H1 (cell line): ENCODE data around the gene PIERCE2. TPM values are rescaled to one million over a fixed set of nuclear protein-coding genes. Genes with fewer than 3 reads are reported as not detected.

ENCODE experiments used
- CTCF ChIA-PET: fragments of 300-600 bp; sonication (Branson Sonifier 250); formaldehyde crosslinking; loops from one replicate; lab custom pipeline; 2021; ENCODE audit not compliant: partially characterized antibody; lab: Charles Lee
- POLR2A ChIA-PET: fragments of 300-600 bp; sonication (Branson Sonifier 250); formaldehyde crosslinking; loops from one replicate; lab custom pipeline; 2021; ENCODE audit warnings: inconsistent platforms; ENCODE audit not compliant: partially characterized antibody; lab: Charles Lee
- DNase-seq, 2 experiments: peaks; one replicate each; pipeline versions ENCODE4 v3.0.0 to v3.0.0-alpha.2; 2010 to 2022; ENCODE audit warnings: low spot score in 2 of 2, low read depth in 1 of 2, mixed read lengths in 1 of 2
- FAIRE-seq: peaks from 2 replicates; lab custom pipeline; 2011; peaks lifted over from hg19 to GRCh38; lab: Jason Lieb, UNC
- H2AFZ ChIP-seq: 2 replicates; pipeline ENCODE4 v1.8.1; 2012; ENCODE audit warnings: low read length, inconsistent platforms
- H2AK5ac ChIP-seq: 2 replicates; pipeline ENCODE4 v1.6.1; 2013; ENCODE audit warnings: low read depth, low read length
- H2BK120ac ChIP-seq: replicated peaks from 2 replicates; pipeline ENCODE3; 2013; ENCODE audit warnings: low read depth, low read length, inconsistent platforms
- H2BK12ac ChIP-seq: 2 replicates; pipeline ENCODE4 v1.6.1; 2013; ENCODE audit warnings: low read depth, low read length
- H2BK15ac ChIP-seq: 2 replicates; pipeline ENCODE4 v1.6.1; 2013; ENCODE audit warnings: low read length
- H2BK20ac ChIP-seq: 2 replicates; pipeline ENCODE4 v1.6.1; 2013; ENCODE audit warnings: low read length
- H2BK5ac ChIP-seq: 2 replicates; pipeline ENCODE4 v1.6.1; 2013; ENCODE audit warnings: low read depth, low read length
- H3K14ac ChIP-seq: 2 replicates; pipeline ENCODE4 v1.6.1; 2013; ENCODE audit warnings: inconsistent platforms; ENCODE audit not compliant: insufficient read length
- H3K18ac ChIP-seq: 2 replicates; pipeline ENCODE4 v1.6.1; 2013; ENCODE audit warnings: low read length; ENCODE audit errors: extremely low read depth
- H3K23ac ChIP-seq: 2 replicates; pipeline ENCODE4 v1.6.1; 2013; ENCODE audit warnings: inconsistent platforms; ENCODE audit not compliant: insufficient read length
- H3K23me2 ChIP-seq: 2 replicates; pipeline ENCODE4 v1.6.1; 2013; ENCODE audit warnings: low read depth, low read length
- H3K27ac ChIP-seq: 2 replicates; pipeline ENCODE4 v1.6.1; 2011; ENCODE audit warnings: low read depth, low read length, inconsistent platforms
- H3K27me3 ChIP-seq, 4 experiments: replicated peaks in 1 of 4; 1 replicate in 1 of 4; 2 replicates in 3 of 4; pipeline versions ENCODE4 v1.6.1 to v1.8.1; 2011 to 2013; ENCODE audit warnings: low read length in 3 of 4, mild to moderate bottlenecking in 3 of 4, inconsistent platforms in 2 of 4, mixed read lengths in 2 of 4, moderate library complexity in 1 of 4; ENCODE audit not compliant: control insufficient read depth in 3 of 4, insufficient read depth in 3 of 4; ENCODE audit errors: extremely low read depth in 1 of 4
- H3K36me3 ChIP-seq, 4 experiments: 2 replicates each; pipeline versions ENCODE4 v1.6.1 to v1.8.1; 2011 to 2013; ENCODE audit warnings: mild to moderate bottlenecking in 4 of 4, low read length in 3 of 4, moderate library complexity in 2 of 4, control low read depth in 1 of 4, inconsistent platforms in 1 of 4; ENCODE audit not compliant: insufficient read depth in 4 of 4, control insufficient read depth in 2 of 4
- H3K4ac ChIP-seq: replicated peaks from 2 replicates; pipeline ENCODE3; 2013; ENCODE audit warnings: low read length, low read depth, mixed read lengths, inconsistent platforms; ENCODE audit not compliant: insufficient read length
- H3K4me1 ChIP-seq, 4 experiments: replicated peaks in 1 of 4; 1 replicate in 1 of 4; 2 replicates in 3 of 4; pipeline versions ENCODE4 v1.6.1 to v1.8.1; 2011 to 2013; ENCODE audit warnings: low read length in 3 of 4, inconsistent platforms in 2 of 4, mixed read lengths in 1 of 4; ENCODE audit not compliant: insufficient read depth in 4 of 4, control insufficient read depth in 3 of 4
- H3K4me2 ChIP-seq, 2 experiments: 2 replicates each; pipeline versions ENCODE4 v1.6.1 to v1.8.1; 2011 to 2013; ENCODE audit warnings: low read depth in 2 of 2, low read length in 2 of 2, control low read depth in 1 of 2, inconsistent platforms in 1 of 2, mild to moderate bottlenecking in 1 of 2; ENCODE audit not compliant: insufficient read depth in 1 of 2
- H3K4me3 ChIP-seq, 4 experiments: fragments of 200-600, 300-600 bp in 1 of 4; sonication (generic), shearing (Covaris generic), sonication (Bioruptor Twin) in 1 of 4; 2 replicates each; pipeline versions ENCODE4 v1.5.1 to v1.8.1; 2011 to 2016; ENCODE audit warnings: low read length in 4 of 4, low read depth in 3 of 4, control low read depth in 2 of 4, inconsistent platforms in 2 of 4, mild to moderate bottlenecking in 2 of 4, mixed read lengths in 1 of 4, moderate library complexity in 1 of 4; ENCODE audit not compliant: insufficient read depth in 2 of 4; ENCODE audit errors: extremely low read depth in 1 of 4
- H3K56ac ChIP-seq: replicated peaks from 2 replicates; pipeline ENCODE3; 2013; ENCODE audit warnings: low read depth, mild to moderate bottlenecking, mixed read lengths, low read length, inconsistent platforms; ENCODE audit not compliant: insufficient read length
- H3K79me1 ChIP-seq: 2 replicates; pipeline ENCODE4 v1.6.1; 2013; ENCODE audit warnings: low read depth, low read length, control low read depth
- H3K79me2 ChIP-seq, 2 experiments: 2 replicates each; pipeline versions ENCODE4 v1.6.1 to v1.8.1; 2012 to 2013; ENCODE audit warnings: low read length in 2 of 2, mild to moderate bottlenecking in 2 of 2, inconsistent platforms in 1 of 2; ENCODE audit not compliant: insufficient read depth in 2 of 2, control insufficient read depth in 1 of 2
- H3K9ac ChIP-seq, 4 experiments: replicated peaks in 1 of 4; 1 replicate in 1 of 4; 2 replicates in 3 of 4; pipeline versions ENCODE4 v1.6.1 to v1.8.1; 2011 to 2013; ENCODE audit warnings: low read depth in 3 of 4, low read length in 3 of 4, control low read depth in 2 of 4, mild to moderate bottlenecking in 2 of 4, moderate library complexity in 2 of 4, inconsistent platforms in 1 of 4; ENCODE audit errors: extremely low read depth in 1 of 4
- H3K9me3 ChIP-seq, 2 experiments: 2 replicates each; pipeline versions ENCODE4 v1.6.1 to v1.8.1; 2012 to 2013; ENCODE audit warnings: mild to moderate bottlenecking in 2 of 2, moderate library complexity in 2 of 2, control low read depth in 1 of 2, inconsistent platforms in 1 of 2, low read depth in 1 of 2, low read length in 1 of 2, mixed read lengths in 1 of 2; ENCODE audit not compliant: insufficient read depth in 2 of 2
- H4K20me1 ChIP-seq, 2 experiments: replicated peaks in 1 of 2; 2 replicates each; pipeline versions ENCODE3 to v1.8.1; 2011 to 2013; ENCODE audit warnings: inconsistent platforms in 2 of 2, low read length in 2 of 2, mild to moderate bottlenecking in 1 of 2; ENCODE audit not compliant: insufficient read depth in 2 of 2, control insufficient read depth in 1 of 2
- H4K5ac ChIP-seq: 2 replicates; pipeline ENCODE4 v1.6.1; 2013; ENCODE audit warnings: low read length, low read depth, mixed read lengths, inconsistent platforms; ENCODE audit not compliant: insufficient read length
- H4K8ac ChIP-seq: 2 replicates; pipeline ENCODE4 v1.8.0; 2013; ENCODE audit warnings: mild to moderate bottlenecking, moderate library complexity, low read length, inconsistent platforms; ENCODE audit not compliant: insufficient read depth; ENCODE audit errors: extremely low read depth
- H4K91ac ChIP-seq: replicated peaks from 2 replicates; pipeline ENCODE3; 2013; ENCODE audit warnings: low read length, mixed read lengths, inconsistent platforms; ENCODE audit not compliant: insufficient read length
- BRCA1 ChIP-seq: IDR thresholded peaks from 2 replicates; pipeline ENCODE4 v1.6.1; 2012; ENCODE audit warnings: low read depth, low read length, improper control_type of control experiment
- TCF12 ChIP-seq: IDR thresholded peaks from 2 replicates; pipeline ENCODE4 v1.6.1; 2011; ENCODE audit warnings: low read depth, mild to moderate bottlenecking, low read length
- polyA plus RNA-seq, 7 experiments: library from polyadenylated mRNA; depleted of rRNA in 3 of 7; stranded (reverse) in 5 of 7; unstranded in 2 of 7; fragments of >200 nt in 5 of 7; fragments of 200-250 nt in 2 of 7; gene quantifications; 1 replicate in 5 of 7; 2 replicates in 1 of 7; 4 replicates in 1 of 7; pipeline versions ENCODE4 v1.2.1 to v1.2.3, GENCODE V29; 2011 to 2013; ENCODE audit warnings: missing spikeins in 2 of 7, mixed read lengths in 2 of 7
- total RNA-seq: library from RNA; stranded (reverse); fragmentation: NEBNext Ultra II Directional; extraction: Animal tissue kit (Norgen Biotek cat#: 25700); gene quantifications from 2 replicates; pipeline ENCODE4 v1.2.1, GENCODE V29; 2021
- TF ChIP-seq, protein P1 (sequence below): IDR thresholded peaks from 2 replicates; pipeline ENCODE4 v1.6.1; 2012; ENCODE audit warnings: low read length, inconsistent platforms
- TF ChIP-seq, protein P2 (sequence below): IDR thresholded peaks from 2 replicates; pipeline ENCODE4 v1.6.1; 2011; ENCODE audit warnings: low read length, improper control_type of control experiment

Gene PIERCE2
- total and polyA plus RNA-seq, 2 of the 8 experiments (the other 6 are each of a cell fraction or from before 2014, with no cell fraction given), result 1.9 to 2.7 TPM

DNA sequence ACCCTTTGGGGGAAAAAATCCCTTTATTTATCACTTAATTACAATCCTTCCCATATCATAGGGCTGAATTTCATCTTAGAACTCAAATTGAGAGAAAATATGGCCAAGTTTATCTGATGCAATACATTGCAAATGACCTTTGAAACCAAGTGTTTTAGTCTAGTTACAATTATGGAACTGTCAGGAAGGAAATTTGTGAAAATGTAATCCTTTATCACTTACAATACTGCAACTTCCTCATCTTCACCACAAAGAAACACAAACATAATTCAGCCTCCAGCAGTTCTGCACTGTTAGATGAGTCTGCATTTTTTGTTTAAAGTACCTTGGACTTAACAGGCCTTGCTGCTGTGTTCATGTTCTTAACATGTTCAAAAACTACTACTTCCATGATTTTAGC lies 4.8 kb upstream of the PIERCE2 start:
- H3K79me1 ChIP-seq, result no peaks in the 10 kb centered on the region
- no peak overlapping the region for H2BK12ac ChIP-seq
- no peak overlapping the region for H3K18ac ChIP-seq
- no peak overlapping the region for H3K4me3 ChIP-seq
- ChIA-PET CTCF (no interaction called here), POLR2A (interaction anchor here (1.6 kb wide), 1 partner anchor 207 kb away, joined by 5 read pairs; the partner anchor contains the start of gene RSL24D1)
- no peak overlapping the region for H4K91ac ChIP-seq
- H3K23ac ChIP-seq, result no peak overlapping the region
- H3K36me3 ChIP-seq, result no peaks in the 10 kb centered on the region
- no peak overlapping the region for H2AFZ ChIP-seq
- FAIRE-seq (no peak), DNase-seq (no peak)
- no peak overlapping the region for H3K4me2 ChIP-seq
- no peak overlapping the region for H4K8ac ChIP-seq
- H2BK120ac ChIP-seq, result no peak overlapping the region
- H3K27ac ChIP-seq, result no peak overlapping the region
- no peak overlapping the region for H4K5ac ChIP-seq
- no peak overlapping the region for H3K14ac ChIP-seq
- H3K56ac ChIP-seq, result no peak overlapping the region
- H3K4ac ChIP-seq, result no peak overlapping the region
- no peak overlapping the region for H2BK20ac ChIP-seq
- H3K9ac ChIP-seq, result no peak overlapping the region
- H3K27me3 ChIP-seq, result no peaks in the 10 kb centered on the region
- H4K20me1 ChIP-seq, result no peaks in the 10 kb centered on the region
- H3K79me2 ChIP-seq, result no peaks in the 10 kb centered on the region
- H3K4me1 ChIP-seq, result no peaks in the 10 kb centered on the region; a peak in 1 of 7 replicates
- peaks cover 8% of the 10 kb centered on the region; the same call in 1 of the 2 replicates for H3K23me2 ChIP-seq
- no peak overlapping the region for H2AK5ac ChIP-seq
- no peak overlapping the region for H2BK5ac ChIP-seq
- no peak overlapping the region for H2BK15ac ChIP-seq
- H3K9me3 ChIP-seq, result no peaks in the 10 kb centered on the region
- TF ChIP-seq TCF12, result no peak
- TF ChIP-seq, protein P1, sequence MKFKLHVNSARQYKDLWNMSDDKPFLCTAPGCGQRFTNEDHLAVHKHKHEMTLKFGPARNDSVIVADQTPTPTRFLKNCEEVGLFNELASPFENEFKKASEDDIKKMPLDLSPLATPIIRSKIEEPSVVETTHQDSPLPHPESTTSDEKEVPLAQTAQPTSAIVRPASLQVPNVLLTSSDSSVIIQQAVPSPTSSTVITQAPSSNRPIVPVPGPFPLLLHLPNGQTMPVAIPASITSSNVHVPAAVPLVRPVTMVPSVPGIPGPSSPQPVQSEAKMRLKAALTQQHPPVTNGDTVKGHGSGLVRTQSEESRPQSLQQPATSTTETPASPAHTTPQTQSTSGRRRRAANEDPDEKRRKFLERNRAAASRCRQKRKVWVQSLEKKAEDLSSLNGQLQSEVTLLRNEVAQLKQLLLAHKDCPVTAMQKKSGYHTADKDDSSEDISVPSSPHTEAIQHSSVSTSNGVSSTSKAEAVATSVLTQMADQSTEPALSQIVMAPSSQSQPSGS, result no peak
- TF ChIP-seq BRCA1, result no peak
- TF ChIP-seq, protein P2, sequence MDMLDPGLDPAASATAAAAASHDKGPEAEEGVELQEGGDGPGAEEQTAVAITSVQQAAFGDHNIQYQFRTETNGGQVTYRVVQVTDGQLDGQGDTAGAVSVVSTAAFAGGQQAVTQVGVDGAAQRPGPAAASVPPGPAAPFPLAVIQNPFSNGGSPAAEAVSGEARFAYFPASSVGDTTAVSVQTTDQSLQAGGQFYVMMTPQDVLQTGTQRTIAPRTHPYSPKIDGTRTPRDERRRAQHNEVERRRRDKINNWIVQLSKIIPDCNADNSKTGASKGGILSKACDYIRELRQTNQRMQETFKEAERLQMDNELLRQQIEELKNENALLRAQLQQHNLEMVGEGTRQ, result no peak
